ENCODE results near the gene NEIL1.

DNA sequence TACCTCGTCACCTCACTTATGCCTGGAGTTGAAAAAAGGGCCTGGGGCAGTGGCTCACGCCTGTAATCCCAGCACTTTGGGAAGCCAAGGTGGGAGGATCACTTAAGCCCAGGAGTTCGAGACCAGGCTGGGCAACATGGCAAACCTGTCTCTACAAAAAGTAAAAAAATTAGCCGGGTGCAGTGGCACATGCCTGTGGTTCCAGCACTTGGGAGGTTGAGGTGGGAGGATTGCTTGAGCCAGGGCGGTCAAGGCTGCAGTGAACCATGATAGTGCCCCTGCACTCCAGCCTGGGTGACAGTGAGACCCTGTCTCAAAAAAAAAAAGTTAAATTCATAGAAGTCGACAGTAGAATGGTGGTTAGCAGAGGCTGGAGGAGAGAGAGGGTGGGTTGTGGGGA, 4.6 kb upstream of the NEIL1 start:
- TF ChIP-seq EP300 (IDR thresholded peaks at IDR 0.05): no peak
- TF ChIP-seq, protein P1, sequence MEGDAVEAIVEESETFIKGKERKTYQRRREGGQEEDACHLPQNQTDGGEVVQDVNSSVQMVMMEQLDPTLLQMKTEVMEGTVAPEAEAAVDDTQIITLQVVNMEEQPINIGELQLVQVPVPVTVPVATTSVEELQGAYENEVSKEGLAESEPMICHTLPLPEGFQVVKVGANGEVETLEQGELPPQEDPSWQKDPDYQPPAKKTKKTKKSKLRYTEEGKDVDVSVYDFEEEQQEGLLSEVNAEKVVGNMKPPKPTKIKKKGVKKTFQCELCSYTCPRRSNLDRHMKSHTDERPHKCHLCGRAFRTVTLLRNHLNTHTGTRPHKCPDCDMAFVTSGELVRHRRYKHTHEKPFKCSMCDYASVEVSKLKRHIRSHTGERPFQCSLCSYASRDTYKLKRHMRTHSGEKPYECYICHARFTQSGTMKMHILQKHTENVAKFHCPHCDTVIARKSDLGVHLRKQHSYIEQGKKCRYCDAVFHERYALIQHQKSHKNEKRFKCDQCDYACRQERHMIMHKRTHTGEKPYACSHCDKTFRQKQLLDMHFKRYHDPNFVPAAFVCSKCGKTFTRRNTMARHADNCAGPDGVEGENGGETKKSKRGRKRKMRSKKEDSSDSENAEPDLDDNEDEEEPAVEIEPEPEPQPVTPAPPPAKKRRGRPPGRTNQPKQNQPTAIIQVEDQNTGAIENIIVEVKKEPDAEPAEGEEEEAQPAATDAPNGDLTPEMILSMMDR (IDR thresholded peaks at IDR 0.05): no peak
- no peak for TF ChIP-seq POLR2AphosphoS5 (IDR thresholded peaks at IDR 0.05)
